GM18519 (cell line): ENCODE measurements around the gene ADAMTS17.

ENCODE experiments used
- ATAC-seq: cut with Tn5 transposase; IDR thresholded peaks from one replicate; pipeline ENCODE4 v1.9.1; 2021; ENCODE audit warnings: mild to moderate bottlenecking, moderate library complexity; ENCODE audit not compliant: unreplicated experiment, low FRiP score

ADAMTS17 gene

DNA sequence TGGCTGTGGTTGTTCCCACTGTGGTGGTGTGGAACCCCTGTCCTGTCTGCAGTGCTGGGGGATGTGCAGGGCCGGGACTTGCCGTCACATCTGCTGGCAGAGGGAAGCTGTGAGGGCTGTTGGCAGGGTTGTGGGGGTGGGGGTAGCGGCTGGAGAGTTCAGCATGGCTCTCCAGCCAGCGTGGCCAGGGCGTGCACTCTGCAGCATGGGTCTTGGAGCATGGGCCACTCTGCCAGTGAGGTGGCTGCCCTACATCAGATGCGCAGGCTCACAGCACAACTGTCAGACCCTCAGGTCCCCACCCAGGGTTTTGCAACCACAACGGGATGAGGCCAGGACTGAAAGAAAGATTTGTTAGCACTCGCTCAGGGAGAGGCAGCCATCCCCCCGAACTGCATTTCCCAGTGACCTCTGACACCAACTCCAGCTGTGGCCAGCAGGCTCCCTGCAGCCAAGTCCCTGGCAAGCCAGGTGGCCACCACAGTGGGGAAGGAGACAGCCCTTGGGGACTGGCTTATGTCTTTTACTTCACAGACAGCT, 370.8 kb downstream of the ADAMTS17 start:
- ATAC-seq: no peak

DNA sequence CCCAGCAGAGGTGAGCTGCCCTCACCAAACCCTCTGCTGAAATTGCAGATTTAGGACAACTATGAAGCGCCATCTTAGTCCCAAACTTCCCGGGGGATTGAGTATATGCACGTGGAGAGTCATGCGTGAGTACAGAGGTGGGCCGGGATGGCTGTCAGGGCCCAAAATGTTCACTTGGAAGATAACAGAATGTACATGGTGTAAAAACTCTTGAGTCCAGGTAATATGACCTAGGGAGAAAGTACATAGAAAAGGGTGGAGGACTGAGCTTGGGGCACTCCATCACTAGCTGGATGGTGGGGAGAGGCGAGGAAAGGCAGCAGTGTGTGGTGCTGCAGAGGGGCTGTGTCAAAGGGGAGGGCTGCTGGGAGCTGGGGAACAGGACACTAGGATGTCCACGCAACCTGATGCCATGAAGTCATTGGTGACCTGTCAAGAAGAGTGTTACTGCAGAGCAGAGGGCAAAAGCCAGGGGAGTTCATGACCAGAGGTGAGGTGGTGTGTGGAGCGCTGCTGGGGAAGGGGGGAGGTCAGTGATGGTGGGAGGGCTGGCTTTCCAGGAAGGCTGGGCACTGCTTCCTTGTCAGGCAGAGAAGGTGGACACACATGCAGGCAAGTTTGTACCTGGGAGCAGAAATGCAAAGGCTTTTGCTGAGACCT, 372.4 kb downstream of the ADAMTS17 start:
- no peak for ATAC-seq

DNA sequence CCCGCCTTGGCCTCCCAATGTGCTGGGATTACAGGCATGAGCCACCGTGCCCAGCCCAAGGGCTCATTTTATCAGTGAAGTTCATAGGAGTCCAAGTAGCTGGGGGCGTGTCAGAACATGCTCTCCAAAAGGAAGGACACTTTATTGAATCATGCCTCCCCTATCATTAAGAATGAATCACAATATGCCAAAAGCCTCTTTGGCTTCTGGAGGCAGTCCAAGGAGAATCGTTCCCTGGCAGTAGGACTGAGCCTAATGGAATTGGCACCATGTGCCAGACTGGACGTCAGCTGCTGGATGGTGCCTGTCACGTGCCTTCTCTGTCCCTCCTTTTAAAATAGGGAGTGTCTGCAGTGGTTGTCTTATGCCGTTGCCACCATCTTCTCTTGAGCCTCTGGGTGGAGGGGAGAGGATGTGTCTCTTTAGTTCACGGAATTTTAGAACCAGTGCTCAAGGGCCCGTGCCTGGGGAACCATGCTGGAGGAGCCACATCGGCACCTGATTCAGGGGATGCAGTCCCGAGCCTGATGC, 373.9 kb downstream of the ADAMTS17 start:
- no peak for ATAC-seq

DNA sequence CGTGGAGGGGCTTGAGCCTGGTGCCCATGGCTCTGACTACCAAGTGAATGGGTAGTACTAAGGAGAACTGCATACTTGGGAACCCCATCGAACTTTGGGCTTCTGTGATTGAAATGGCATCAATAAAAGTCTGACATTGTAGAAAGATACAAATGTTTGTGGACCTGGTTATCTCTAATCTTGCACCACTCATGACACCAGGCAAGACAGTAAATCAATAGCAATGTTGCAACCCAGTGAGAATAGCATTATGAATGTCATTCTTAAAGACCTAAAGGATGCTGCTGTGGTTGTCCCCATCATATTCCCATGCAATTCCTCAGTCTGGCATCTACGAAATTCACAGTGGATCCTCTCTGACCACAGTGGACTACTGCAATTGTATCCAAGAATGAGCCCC, 375.0 kb downstream of the ADAMTS17 start:
- ATAC-seq: no peak

DNA sequence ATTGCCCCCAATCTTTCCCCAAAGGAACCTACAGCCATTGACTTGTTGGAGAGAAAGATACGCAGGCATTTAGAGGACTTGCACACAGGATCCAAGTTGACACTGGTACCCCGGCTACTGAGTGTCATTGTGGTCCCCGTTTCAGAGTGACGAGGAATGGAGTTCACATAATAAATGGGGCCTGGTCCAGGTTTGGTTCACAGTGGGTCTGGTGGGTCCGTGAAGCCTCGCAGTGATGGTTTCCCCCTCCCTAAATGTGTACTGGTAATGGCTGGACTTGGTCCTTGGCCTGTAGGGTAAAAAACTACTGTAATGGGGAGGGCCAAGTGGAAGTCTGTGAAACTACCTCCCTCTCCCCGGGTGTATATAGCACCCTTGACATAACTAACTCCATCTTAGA, 376.4 kb downstream of the ADAMTS17 start:
- ATAC-seq: no peak

DNA sequence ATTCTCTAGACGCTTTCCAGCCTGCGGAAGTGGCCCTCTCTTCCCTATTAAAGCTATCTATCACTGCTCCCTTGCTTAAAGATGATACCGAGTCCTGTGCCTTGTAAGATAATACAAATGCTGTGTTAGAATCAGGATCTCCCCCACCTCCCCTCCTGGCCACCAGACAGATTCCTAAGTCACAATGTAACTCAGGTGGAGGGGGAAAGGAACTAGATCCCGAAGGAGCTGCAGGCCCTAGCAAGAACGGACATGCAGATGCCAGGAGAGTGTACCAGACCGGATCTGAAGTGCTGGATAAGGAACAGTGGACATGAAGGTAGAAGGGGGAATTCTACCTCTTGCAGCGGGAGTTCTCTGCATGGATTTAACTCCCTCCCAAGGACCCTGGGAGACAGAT, 377.8 kb downstream of the ADAMTS17 start:
- ATAC-seq: no peak

DNA sequence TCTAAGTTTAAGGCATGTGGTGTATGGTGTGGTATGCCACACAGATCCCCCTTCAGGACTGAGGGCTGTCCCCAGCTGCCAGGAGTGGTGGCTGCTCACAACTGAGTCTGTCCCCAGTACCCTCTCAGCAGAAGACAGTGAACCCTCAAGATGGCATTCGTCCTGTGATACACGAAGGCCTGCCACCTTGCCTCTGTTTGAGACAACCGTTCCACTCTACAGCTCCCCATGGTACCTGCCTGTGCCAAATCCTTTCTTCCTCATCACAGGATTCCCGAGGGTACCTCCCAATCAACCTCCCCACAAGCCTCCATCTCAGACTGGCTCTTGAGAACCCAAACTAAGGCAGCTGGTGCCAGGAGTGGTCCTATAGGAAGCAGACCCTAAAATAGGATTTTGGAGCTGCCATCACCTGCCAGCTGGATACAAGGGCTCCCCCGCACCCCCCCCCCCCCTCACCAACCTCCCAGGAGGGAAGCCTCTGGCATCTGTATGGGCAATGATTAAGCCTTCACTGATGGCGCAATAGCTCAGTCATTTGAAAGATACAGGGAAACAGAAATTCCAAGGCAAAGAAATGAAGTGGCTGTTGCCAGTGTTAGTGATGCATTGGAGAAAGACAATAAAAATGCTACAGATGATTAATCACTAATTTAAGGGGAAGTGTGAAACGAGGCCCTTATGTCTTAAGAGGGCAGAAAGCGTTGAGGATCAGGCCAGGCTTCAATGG, 378.5 kb downstream of the ADAMTS17 start:
- ATAC-seq: no peak

DNA sequence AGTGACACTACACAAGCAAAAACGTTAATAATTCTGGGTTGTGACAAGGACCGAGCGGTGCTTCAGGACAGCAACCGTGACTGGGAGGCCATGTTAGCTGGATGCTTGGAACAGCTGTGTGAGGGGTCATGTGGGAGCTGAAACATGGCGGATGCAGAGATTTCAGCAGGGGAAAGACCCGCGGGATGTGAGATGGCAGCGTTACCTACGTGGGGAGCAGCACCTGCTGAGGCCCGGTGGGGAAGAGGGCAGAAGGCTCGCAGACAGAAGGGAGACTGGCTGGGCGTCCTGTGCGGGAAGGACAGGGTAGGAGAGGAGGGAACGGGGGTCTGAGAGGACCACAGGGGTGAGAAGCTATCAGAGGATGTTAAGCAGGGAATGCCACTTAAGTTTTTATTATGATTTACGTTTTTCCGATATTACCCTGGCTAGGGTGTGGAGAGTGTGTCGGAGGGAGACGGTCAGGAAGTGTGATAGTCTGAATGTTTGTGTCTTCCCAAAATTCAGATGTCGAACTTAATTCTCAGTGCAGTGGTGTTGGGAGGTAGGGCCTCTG, 379.7 kb downstream of the ADAMTS17 start:
- no peak for ATAC-seq

DNA sequence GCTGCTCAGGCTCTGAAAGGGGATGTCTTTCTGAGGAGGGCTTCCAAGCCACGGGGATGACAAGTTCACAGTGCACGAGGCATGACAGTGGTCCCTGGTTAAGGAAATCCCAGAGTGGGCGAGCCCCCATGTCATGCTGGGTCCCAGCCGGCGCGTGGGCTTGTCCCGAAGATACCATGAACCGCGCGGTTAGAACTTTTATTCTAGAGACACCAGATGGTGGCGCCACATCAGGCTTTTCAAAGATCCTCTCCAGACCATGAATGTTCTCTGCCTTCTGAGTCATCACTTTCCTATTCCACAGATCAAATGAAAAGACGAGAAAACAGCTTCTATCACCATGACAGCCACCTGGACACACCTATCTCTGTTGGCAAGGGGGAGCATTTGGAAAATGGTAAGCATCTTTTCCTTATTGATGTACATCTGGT, 380.7 kb downstream of the ADAMTS17 start:
- no peak for ATAC-seq

DNA sequence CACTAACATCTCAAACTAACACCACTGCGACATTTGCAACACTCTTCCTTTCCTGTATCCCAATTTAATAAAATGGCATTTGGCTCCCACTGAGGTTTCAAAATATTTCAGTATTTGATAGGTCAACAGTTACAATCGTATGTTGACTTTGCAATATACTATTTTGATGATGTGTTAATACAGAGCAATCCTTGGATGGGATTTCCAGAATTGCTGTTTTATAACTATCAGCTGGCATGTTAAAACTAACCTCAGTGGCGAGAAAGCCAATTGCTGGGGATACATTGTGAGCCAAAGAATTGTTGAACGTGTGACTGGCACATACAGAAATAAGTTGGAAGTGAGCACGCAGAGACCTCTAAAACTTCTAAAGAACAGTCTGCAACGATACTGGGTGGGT, 382.4 kb downstream of the ADAMTS17 start:
- ATAC-seq: no peak

DNA sequence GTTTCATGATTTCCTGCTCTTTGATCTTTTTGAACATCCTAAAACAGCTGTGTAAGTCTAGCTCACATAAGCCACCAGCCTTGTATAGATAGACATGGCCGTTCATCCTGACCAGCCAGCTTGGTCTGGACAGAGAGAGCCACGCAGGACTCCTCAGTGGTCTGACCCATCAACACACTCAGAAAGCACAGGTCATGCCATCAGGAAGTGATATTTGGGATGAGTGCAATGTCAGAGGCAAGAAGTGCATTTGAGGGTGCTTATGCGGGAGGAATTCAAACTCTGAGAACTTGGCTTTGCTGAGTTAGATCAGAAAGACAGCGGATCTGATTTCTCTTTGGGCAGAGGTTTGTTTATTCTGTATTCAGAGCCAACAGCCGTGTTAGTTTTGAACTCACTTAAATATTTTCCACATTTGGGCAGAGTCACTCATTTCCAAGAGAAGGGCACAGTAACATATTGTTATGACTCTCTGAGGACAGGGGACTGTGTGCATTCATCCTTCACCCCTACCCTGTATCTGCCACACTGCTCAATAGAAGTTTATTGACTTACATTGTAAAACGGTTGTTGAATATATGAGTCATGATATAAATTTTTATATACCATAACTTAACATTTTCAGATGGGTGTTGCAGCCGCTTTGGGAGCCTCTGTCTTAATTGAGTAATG, 383.2 kb downstream of the ADAMTS17 start:
- no peak for ATAC-seq

DNA sequence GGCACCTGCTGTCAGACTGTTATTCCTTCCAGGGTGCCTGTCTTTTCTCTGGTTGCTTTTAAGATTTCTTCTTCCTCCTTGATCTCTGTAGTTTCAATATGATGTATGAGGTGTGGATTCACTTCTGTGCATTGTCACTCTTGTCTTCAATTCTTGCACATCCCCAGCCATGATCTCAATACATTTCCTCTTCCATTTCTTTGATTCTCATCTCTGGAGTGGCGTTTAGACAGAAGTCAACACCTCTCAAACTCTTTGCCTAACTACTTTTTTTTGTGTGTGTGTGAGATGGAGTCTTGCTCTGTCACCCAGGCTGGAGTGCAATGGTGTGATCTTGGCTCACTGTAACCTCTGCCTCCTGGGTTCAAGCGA, 384.1 kb downstream of the ADAMTS17 start:
- no peak for ATAC-seq

DNA sequence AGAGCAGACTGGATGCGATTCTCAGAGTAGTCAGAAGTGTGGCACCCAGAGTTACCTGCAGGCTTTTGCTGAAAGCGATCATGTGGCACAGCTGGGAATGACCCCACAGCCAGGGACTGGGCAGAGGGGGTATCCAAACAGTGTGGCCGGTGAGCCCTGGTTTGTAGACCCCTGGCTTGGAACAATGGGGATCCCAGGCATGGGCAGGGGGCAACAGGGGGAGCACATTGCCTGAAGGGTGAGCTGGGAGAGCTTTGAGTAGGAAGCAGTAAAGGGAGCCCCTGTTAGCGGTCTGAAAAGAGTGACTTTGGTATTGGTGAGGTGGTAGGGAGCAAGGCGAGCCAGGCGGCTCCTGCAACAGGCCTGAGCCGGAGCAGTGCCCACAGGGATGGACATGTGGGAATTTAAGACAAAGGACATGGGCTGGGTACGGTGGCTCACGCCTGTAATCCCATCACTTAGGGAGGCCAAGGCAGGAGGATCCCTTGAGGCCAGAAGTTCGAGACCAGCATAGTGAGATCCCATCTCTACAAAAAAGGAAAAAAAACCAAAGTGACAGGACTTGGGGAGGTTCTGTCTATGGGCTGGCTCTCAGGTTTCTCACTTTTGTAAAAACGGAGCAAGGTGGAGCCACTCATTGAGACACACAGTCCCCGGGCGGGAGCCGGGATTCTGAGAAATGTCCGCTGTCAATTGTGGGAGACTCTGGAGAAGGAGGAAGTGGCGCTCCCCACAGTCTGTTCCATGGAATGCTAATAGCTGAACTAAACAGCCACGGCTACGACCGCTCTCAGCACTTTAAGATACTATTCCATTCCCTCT, 384.7 kb downstream of the ADAMTS17 start:
- no peak for ATAC-seq

DNA sequence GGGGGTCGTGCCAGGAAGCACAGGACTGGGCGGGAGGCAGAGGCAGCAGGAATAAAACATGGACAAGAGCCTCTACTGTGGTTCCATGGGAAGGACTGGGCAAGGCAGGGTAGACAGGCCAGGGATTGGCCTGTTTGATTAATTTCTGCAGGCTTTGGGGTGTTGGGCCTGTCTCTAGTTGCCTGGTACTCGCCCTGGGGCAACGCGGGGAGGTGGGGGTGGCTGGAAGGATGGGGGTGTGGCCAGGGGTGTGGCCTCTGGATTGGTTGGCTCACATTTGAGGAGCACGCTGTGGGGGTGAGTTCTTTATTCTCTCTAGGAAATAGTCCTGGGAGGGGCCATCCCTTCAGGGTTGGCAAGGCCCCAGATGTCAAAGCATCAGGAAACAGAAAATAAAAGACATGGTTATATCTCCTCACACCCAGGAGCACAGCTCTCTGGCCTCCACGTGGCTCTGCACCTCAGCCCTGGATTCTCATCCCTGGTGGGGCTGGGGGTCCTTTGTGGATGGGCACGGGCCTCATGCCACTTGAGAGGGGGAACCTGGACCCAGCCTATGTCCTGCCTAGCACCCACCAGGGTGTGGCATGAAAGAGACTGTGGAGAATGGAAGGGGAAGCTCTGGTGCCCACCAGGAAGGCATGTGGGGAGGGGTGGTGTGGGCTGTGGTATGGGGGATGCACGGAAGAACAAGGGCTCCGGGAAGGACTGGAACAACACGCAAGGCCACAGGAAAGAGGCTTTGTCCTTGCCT, 385.6 kb downstream of the ADAMTS17 start:
- ATAC-seq: no peak

DNA sequence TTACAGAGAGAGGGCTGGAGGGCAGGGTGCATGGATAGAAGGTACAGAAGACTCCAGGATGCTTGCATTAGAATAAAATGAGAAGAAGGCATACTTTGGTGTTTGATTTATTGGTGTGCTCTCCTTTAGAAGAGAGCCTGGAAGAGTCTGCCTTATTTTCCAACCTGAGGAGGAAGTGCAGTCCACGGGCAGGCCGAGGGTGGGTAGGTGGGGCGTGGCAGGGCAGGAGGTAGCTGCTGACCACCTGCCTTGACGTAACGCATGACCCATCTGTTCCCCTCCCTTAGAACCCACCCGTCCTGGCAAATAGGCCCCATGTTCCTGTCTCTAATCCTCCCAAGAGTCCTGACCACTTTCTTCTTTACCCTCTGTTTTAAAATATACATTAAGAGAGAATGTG, 386.2 kb downstream of the ADAMTS17 start:
- no peak for ATAC-seq

DNA sequence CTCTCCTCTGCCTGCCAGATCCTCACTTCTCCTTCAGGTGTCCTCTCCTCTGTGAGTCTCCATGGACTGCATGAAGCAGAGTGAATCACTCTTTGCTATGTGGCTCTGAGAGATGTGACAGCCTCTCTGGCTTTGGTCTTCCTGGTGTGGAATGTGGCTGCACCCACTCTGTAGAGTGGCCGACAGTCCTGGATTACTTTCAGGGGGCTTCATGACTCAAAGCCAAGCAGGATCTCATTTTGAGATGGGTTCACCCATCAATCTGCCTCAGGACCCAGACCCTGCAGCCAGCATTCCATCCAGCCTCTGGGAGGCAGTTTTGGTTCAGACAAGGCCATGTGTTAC, 386.6 kb downstream of the ADAMTS17 start:
- no peak for ATAC-seq

DNA sequence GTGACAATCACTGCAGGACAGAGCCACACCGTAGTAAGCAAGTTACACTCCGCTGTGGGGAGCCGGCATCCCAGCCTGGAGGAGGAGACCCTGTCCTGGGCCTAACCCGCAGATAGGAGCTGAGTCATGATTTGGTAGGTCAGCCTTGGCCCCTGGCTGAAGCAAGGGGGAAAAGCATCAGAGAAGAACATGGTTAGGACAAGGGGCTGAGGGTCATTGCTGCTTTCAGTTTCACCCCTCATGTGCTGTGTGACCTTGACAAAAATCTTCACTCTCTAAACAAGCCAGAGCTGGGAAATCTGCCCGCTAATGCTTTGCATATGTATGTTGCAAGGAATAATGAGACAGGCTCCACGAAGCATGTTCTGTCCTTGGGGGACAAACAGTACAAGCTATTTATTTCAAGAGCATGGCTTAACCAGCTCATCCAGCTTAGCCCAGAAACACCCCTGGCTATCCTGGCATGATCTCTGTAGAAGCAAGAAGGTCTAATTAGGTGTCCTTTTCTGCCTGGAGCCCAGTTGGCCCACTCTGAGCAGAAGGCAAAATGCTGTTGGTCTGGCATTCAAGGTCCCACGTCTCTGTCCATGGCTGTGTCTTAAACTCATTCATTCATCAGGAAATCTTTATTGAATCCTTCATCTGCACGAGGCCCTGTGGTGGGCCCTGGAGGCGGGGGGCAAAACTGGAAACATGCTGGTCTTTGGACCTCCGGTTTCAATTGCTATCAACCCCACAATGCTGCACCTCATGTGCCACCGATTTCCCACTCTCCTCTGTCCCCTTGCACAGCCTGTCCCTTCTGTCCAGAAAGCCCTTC, 387.2 kb downstream of the ADAMTS17 start:
- no peak for ATAC-seq

DNA sequence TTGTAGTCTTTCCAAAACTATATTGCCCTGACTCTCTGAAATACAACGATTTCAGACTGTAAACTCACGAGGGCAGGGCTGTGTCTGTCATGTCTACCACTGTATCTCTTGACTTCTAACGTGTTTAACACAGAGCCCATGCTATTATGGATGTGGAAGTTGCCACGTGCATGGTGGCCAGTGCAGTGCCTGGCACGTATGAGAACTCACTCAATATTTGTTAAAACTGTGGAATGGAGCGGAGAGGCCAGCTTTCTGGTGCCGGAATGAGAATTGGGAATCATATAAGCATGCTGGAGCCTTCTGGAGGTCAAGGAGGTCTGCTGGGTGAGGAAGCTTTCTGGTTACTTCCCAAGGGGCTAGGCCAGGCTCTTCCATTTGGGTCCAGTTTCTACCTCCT, 387.9 kb downstream of the ADAMTS17 start:
- ATAC-seq: no peak

DNA sequence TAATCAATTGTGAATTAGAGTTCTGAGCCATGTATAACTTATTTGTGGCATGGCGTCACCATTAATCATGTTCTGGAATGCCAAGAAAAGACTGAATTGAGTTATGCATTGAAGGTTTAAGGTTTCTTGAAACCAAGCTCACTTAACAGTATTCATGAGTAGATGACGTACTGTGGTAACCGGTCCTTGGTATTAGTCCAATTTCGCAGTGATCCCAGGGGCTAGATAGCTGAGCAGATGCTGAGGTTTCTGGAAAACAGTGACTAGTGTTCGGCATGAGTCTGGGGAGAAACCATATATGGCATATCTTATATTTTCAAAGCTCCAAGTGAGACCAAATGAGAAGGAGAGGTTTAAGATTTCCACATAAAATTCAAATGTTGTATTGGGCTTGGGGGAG, 390.3 kb downstream of the ADAMTS17 start:
- no peak for ATAC-seq
